Measurements from ENCODE around the gene DMRTA1.

- TF ChIP-seq CTCF (IDR thresholded peaks at IDR 0.05) (peak; percentile 45 to 70 (median 58)), POLR2A (IDR thresholded peaks at IDR 0.05) (no peak)
Observed at GRCh38 chr9:22452415-22453010, 5.9 kb downstream of the DMRTA1 start.

All from uterus (tissue), 2 donors.